ENCODE data around the gene NTSR1.

The NTSR1 gene

GRCh38 chr20:62799459-62799858 lies 90.8 kb downstream of the NTSR1 start:
- H3K4me3 ChIP-seq (ENCODE audit: low read depth in 1 of 2, low read length in 2 of 2): no peak overlapping the region
- no peaks in the 10 kb centered on the region for H3K9me3 ChIP-seq (ENCODE audit: control insufficient read depth in 1 of 2, low read length in 2 of 2)
- no peak overlapping the region for H3K9ac ChIP-seq (ENCODE audit: low read depth in 1 of 2, low read length in 2 of 2)
- no peak overlapping the region for H3K27ac ChIP-seq (ENCODE audit: low read depth, low read length)
- no peaks in the 10 kb centered on the region for H3K27me3 ChIP-seq (ENCODE audit: control insufficient read depth in 1 of 2, insufficient read depth in 2 of 2, low read length in 2 of 2)
- H3K36me3 ChIP-seq (ENCODE audit: control insufficient read depth in 1 of 2, insufficient read depth in 2 of 2, low read length in 2 of 2): peaks cover 11 to 25% of the 10 kb centered on the region in 2 donors
- H3K4me1 ChIP-seq (ENCODE audit: control insufficient read depth in 1 of 2, insufficient read depth in 2 of 2, low read length in 2 of 2): peaks cover 21 to 29% of the 10 kb centered on the region in 2 donors

GRCh38 chr20:62799873-62800272 lies 91.2 kb downstream of the NTSR1 start:
- Histone ChIP-seq H3K4me3 (ENCODE audit: low read depth in 1 of 2, low read length in 2 of 2) (no peak overlapping the region), H3K27me3 (ENCODE audit: control insufficient read depth in 1 of 2, insufficient read depth in 2 of 2, low read length in 2 of 2) (no peaks in the 10 kb centered on the region), H3K36me3 (ENCODE audit: control insufficient read depth in 1 of 2, insufficient read depth in 2 of 2, low read length in 2 of 2) (peaks cover 11 to 25% of the 10 kb centered on the region in 2 donors), H3K27ac (ENCODE audit: low read depth, low read length) (no peak overlapping the region), H3K9me3 (ENCODE audit: control insufficient read depth in 1 of 2, low read length in 2 of 2) (no peaks in the 10 kb centered on the region), H3K9ac (ENCODE audit: low read depth in 1 of 2, low read length in 2 of 2) (no peak overlapping the region), H3K4me1 (ENCODE audit: control insufficient read depth in 1 of 2, insufficient read depth in 2 of 2, low read length in 2 of 2) (peaks cover 21 to 25% of the 10 kb centered on the region in 2 donors)

- Histone ChIP-seq H3K4me1 (ENCODE audit: control insufficient read depth in 1 of 2, insufficient read depth in 2 of 2, low read length in 2 of 2) (peaks cover 21 to 26% of the 10 kb centered on the region in 2 donors), H3K9me3 (ENCODE audit: control insufficient read depth in 1 of 2, low read length in 2 of 2) (no peaks in the 10 kb centered on the region), H3K27me3 (ENCODE audit: control insufficient read depth in 1 of 2, insufficient read depth in 2 of 2, low read length in 2 of 2) (no peaks in the 10 kb centered on the region), H3K27ac (ENCODE audit: low read depth, low read length) (no peak overlapping the region), H3K4me3 (ENCODE audit: low read depth in 1 of 2, low read length in 2 of 2) (no peak overlapping the region), H3K9ac (ENCODE audit: low read depth in 1 of 2, low read length in 2 of 2) (no peak overlapping the region), H3K36me3 (ENCODE audit: control insufficient read depth in 1 of 2, insufficient read depth in 2 of 2, low read length in 2 of 2) (peaks cover 11 to 25% of the 10 kb centered on the region in 2 donors)
Observed at GRCh38 chr20:62800314-62801259, 92.0 kb downstream of the NTSR1 start.

DNA sequence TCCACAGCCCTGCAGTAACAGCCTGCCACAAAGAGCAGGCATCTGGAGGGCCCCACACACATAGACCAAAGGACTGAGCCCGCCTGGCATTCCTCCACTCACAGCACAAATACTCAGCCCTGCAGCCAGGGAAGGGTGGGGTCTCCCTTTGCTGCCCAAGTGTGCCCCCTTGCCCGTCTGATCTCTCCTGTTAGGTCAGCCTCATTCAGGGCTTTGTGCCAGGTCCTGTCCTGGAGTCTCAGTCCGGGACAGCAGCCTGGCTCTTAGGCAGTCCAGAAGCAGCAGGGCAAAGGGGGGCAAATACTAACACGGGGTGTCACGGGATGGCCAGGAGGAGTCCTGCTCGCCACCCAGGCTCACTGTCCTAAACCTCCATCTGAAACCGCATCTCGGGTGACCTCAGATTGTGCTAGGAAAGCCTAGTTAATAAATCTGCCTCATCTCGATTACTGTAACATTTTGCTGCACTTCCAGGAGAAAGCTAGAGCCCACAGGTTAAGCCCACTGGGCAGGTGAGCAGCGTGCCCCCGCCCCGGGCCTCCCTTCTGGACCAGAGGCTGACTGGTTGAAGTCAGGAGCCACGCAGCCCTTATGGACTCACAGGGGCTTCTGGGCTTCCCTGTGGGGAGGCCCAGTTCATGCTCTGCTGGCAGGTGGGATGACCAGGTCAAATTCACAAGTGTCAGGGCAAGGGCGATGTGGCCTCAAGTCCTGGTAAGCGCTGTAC lies 92.8 kb downstream of the NTSR1 start:
- no peak overlapping the region for H3K27ac ChIP-seq (ENCODE audit: low read depth, low read length)
- H3K36me3 ChIP-seq (ENCODE audit: control insufficient read depth in 1 of 2, insufficient read depth in 2 of 2, low read length in 2 of 2): peaks cover 11 to 25% of the 10 kb centered on the region in 2 donors
- H3K27me3 ChIP-seq (ENCODE audit: control insufficient read depth in 1 of 2, insufficient read depth in 2 of 2, low read length in 2 of 2): no peaks in the 10 kb centered on the region
- no peaks in the 10 kb centered on the region for H3K9me3 ChIP-seq (ENCODE audit: control insufficient read depth in 1 of 2, low read length in 2 of 2)
- peaks cover 30 to 34% of the 10 kb centered on the region in 2 donors for H3K4me1 ChIP-seq (ENCODE audit: control insufficient read depth in 1 of 2, insufficient read depth in 2 of 2, low read length in 2 of 2)
- H3K4me3 ChIP-seq (ENCODE audit: low read depth in 1 of 2, low read length in 2 of 2): no peak overlapping the region
- H3K9ac ChIP-seq (ENCODE audit: low read depth in 1 of 2, low read length in 2 of 2): no peak overlapping the region

GRCh38 chr20:62802026-62802712 lies 93.5 kb downstream of the NTSR1 start:
- no peaks in the 10 kb centered on the region for H3K27me3 ChIP-seq (ENCODE audit: control insufficient read depth in 1 of 2, insufficient read depth in 2 of 2, low read length in 2 of 2)
- no peaks in the 10 kb centered on the region for H3K9me3 ChIP-seq (ENCODE audit: control insufficient read depth in 1 of 2, low read length in 2 of 2)
- peaks cover 32 to 38% of the 10 kb centered on the region in 2 donors for H3K4me1 ChIP-seq (ENCODE audit: control insufficient read depth in 1 of 2, insufficient read depth in 2 of 2, low read length in 2 of 2)
- no peak overlapping the region for H3K27ac ChIP-seq (ENCODE audit: low read depth, low read length)
- H3K4me3 ChIP-seq (ENCODE audit: low read depth in 1 of 2, low read length in 2 of 2): no peak overlapping the region
- peaks cover 11 to 25% of the 10 kb centered on the region in 2 donors for H3K36me3 ChIP-seq (ENCODE audit: control insufficient read depth in 1 of 2, insufficient read depth in 2 of 2, low read length in 2 of 2)
- no peak overlapping the region for H3K9ac ChIP-seq (ENCODE audit: low read depth in 1 of 2, low read length in 2 of 2)

DNA sequence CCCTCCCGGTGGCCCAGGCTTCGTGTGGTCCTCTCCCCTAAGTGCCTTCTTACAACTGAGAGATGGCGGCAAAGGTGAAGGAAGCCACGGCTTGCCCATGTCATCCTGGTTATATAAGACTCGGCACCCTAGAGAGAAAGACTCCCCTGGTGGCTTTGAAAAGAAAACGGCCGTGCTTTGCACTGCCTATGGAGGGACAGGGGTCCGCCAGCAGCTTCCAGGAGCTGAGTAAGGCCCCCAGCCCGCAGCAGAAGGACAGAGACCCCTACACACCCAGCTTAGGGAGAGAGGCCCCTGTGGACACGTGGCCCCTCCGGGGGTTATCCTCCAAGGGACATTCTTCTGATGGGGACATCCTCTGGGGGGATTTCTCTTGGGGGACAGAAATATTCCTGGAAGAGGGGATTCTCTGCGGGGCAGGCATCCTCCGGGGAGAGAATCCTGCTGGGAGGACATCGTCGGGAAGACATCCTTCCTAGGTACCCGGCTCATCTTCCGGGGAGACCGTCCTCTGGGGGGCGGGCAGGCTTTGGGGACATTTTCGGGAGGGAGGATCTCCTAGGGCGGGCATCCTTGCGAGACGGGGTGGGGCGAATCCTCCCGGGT lies 95.5 kb downstream of the NTSR1 start:
- Histone ChIP-seq H3K27me3 (ENCODE audit: control insufficient read depth in 1 of 2, insufficient read depth in 2 of 2, low read length in 2 of 2) (no peaks in the 10 kb centered on the region), H3K4me3 (ENCODE audit: low read depth in 1 of 2, low read length in 2 of 2) (peak overlapping the region; percentile 51 to 84), H3K9me3 (ENCODE audit: control insufficient read depth in 1 of 2, low read length in 2 of 2) (no peaks in the 10 kb centered on the region), H3K27ac (ENCODE audit: low read depth, low read length) (peak overlapping the region; percentile 14), H3K4me1 (ENCODE audit: control insufficient read depth in 1 of 2, insufficient read depth in 2 of 2, low read length in 2 of 2) (peaks cover 15 to 28% of the 10 kb centered on the region in 2 donors), H3K9ac (ENCODE audit: low read depth in 1 of 2, low read length in 2 of 2) (peak overlapping the region in 1 of 2 donors; percentile 12), H3K36me3 (ENCODE audit: control insufficient read depth in 1 of 2, insufficient read depth in 2 of 2, low read length in 2 of 2) (peaks cover 22 to 28% of the 10 kb centered on the region in 2 donors)

GRCh38 chr20:62804627-62805154 lies 96.1 kb downstream of the NTSR1 start, which contains the start of gene OGFR:
OGFR (plus strand) TSS chr20:62804835; CDS start chr20:62804860, 25 bp downstream.
- H3K9me3 ChIP-seq (ENCODE audit: control insufficient read depth in 1 of 2, low read length in 2 of 2): no peaks in the 10 kb centered on the region
- H3K4me1 ChIP-seq (ENCODE audit: control insufficient read depth in 1 of 2, insufficient read depth in 2 of 2, low read length in 2 of 2): peaks cover 15 to 27% of the 10 kb centered on the region in 2 donors
- H3K36me3 ChIP-seq (ENCODE audit: control insufficient read depth in 1 of 2, insufficient read depth in 2 of 2, low read length in 2 of 2): peaks cover 27 to 28% of the 10 kb centered on the region in 2 donors
- H3K4me3 ChIP-seq (ENCODE audit: low read depth in 1 of 2, low read length in 2 of 2): peak within 1 kb of the TSS; percentile 84 to 90
- peak within 1 kb of the TSS; percentile 32 for H3K27ac ChIP-seq (ENCODE audit: low read depth, low read length)
- H3K27me3 ChIP-seq (ENCODE audit: control insufficient read depth in 1 of 2, insufficient read depth in 2 of 2, low read length in 2 of 2): no peaks in the 10 kb centered on the region
- peak within 1 kb of the TSS; percentile 73 to 90 for H3K9ac ChIP-seq (ENCODE audit: low read depth in 1 of 2, low read length in 2 of 2)

DNA sequence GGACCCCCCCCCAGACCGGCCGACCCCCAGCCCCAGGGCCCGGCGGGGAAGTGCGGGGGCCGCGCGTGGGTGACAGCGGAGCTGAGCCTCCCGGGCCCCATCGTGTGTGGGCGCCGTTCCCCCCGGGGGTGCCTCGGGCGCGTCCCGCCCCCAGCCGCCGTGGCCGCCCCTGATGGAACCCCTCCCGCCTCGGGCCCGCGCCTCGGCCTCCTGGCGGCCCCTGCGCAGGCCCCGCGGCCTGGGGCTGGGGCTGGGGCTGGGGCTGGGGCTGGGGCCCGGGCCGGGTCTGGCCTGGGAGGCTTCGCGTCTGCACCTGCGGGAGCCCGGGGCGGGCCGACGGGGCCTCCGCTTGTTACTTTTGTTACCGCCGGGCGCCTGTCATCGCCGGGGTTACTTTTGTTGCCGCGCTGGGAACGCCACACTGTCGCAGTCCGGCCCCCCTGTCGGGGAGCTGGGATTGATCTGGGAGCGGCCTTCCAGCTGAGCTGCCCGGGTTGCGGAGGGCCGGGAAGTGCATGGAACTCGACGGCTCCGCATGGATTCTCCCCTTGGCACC lies 96.6 kb downstream of the NTSR1 start:
- Histone ChIP-seq H3K27ac (ENCODE audit: low read depth, low read length) (peak overlapping the region; percentile 32), H3K4me1 (ENCODE audit: control insufficient read depth in 1 of 2, insufficient read depth in 2 of 2, low read length in 2 of 2) (peaks cover 15 to 27% of the 10 kb centered on the region in 2 donors), H3K4me3 (ENCODE audit: low read depth in 1 of 2, low read length in 2 of 2) (peak overlapping the region; percentile 84 to 90), H3K36me3 (ENCODE audit: control insufficient read depth in 1 of 2, insufficient read depth in 2 of 2, low read length in 2 of 2) (peaks cover 27 to 30% of the 10 kb centered on the region in 2 donors), H3K9me3 (ENCODE audit: control insufficient read depth in 1 of 2, low read length in 2 of 2) (no peaks in the 10 kb centered on the region), H3K27me3 (ENCODE audit: control insufficient read depth in 1 of 2, insufficient read depth in 2 of 2, low read length in 2 of 2) (no peaks in the 10 kb centered on the region), H3K9ac (ENCODE audit: low read depth in 1 of 2, low read length in 2 of 2) (peak overlapping the region; percentile 69 to 73)
